Epithelial cell of proximal tubule (primary cell): ENCODE results near the gene CTTNBP2NL. TPM values are rescaled to one million over a fixed set of nuclear protein-coding genes. Genes with fewer than 3 reads are reported as not detected.
"Not testable (repeated sequence)": the region's sequence is repeated elsewhere in the genome, so short reads cannot be mapped to it uniquely, and the experiment has no call there.

ENCODE experiments used
- DNase-seq: peaks from one replicate; pipeline ENCODE4 v3.0.0-alpha.2; 2011; ENCODE audit warnings: low read depth
- H3K4me3 ChIP-seq: 2 replicates; pipeline ENCODE4 v1.5.1; 2011; ENCODE audit warnings: low read depth, mild to moderate bottlenecking, low read length
- CTCF ChIP-seq: conservative IDR thresholded peaks from 2 replicates; pipeline ENCODE4 v1.5.1; 2012; ENCODE audit warnings: low read depth, mild to moderate bottlenecking, low read length
- total RNA-seq: library from RNA; depleted of rRNA; stranded (reverse); fragments of >200 nt; gene quantifications from 2 replicates; pipeline ENCODE4 v1.2.3, GENCODE V29; 2015

CTTNBP2NL gene
- total RNA-seq, 1 donor from 2014 or later = 27.2 TPM

DNA sequence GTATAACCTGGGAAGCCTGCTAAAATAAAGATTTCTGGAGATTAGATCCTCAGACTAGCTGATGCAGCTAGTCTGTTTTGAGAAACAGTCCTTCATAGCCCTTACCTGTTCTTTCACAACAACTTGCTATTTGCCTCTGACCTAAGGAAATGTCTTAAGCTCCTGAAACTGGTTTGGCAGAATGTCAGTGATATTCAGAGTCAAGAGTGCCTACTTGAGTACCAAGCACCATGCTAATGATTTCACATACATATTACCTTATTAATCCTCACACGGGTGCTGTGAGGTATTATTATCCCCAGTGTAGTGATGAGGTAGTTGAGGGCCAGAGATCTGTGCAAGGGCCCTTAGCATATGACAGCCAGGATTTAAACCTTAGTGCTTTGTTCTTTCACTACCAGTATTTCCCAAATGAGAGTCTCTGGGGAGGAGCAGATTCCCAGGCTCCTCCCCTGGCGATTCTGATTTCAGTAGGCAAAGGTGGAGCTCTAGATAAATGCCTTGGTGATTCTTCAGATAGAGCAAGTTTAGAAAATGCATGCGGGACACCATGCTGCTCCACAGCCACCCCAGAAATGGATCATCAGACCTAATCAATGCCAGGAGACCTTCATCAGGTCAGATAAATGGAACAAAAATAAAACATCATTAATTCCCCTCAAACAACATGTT is 65.3 kb downstream of the CTTNBP2NL start:
- TF ChIP-seq CTCF = no peak
- no peak overlapping the region for H3K4me3 ChIP-seq
- DNase-seq = no peak

- no peak overlapping the region for H3K4me3 ChIP-seq
- DNase-seq = no peak
- no peak for TF ChIP-seq CTCF
These were observed 66.9 kb downstream of the CTTNBP2NL start for GRCh38 chr1:112462953-112463279.

DNA sequence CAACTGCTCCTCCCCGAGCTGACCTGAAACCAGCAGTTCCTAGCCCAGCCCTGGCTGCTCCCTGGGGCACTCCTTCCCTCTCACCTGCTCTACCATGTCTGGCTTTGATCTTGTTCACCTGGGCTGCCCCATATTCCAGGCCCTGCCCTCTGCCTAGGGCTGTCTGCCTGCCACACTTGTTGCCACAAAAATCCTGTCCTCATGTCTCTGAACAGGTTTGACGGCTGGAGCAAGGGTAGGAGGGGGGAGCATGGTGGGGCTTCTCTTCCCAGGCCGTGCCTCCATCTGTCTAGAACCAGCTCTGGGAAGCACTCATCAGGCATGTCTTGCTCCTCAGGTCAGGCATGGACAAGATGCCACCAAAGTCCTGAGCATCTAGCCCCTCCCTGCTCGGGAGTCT is 68.5 kb downstream of the CTTNBP2NL start:
- no peak overlapping the region for H3K4me3 ChIP-seq
- no peak for TF ChIP-seq CTCF
- no peak for DNase-seq

GRCh38 chr1:112465122-112465521 is 69.1 kb downstream of the CTTNBP2NL start:
- H3K4me3 ChIP-seq = no peak overlapping the region
- DNase-seq = no peak
- no peak for TF ChIP-seq CTCF

- H3K4me3 ChIP-seq = peak overlapping the region; percentile 49
- DNase-seq = peak; percentile 44
- peak; percentile 80 for TF ChIP-seq CTCF
These were observed 70.2 kb downstream of the CTTNBP2NL start for GRCh38 chr1:112466078-112466660.

GRCh38 chr1:112470324-112470723 is 74.3 kb downstream of the CTTNBP2NL start:
- not testable (repeated sequence) for DNase-seq, H3K4me3 ChIP-seq

GRCh38 chr1:112470966-112471365 is 75.0 kb downstream of the CTTNBP2NL start:
- TF ChIP-seq CTCF = no peak
- DNase-seq = no peak

More at GRCh38 chr1:112470966-112471365, 75.0 kb downstream of the CTTNBP2NL start:
- H3K4me3 ChIP-seq = no peak overlapping the region
